H54 (cell line): Measurements from ENCODE around the gene ITGA6.

ENCODE experiments used
- DNase-seq: peaks from one replicate; pipeline ENCODE4 v3.0.0; 2011; ENCODE audit warnings: low spot score, mixed read lengths; ENCODE audit not compliant: insufficient read length
- FAIRE-seq: peaks from 3 replicates; lab custom pipeline; 2011; peaks lifted over from hg19 to GRCh38; lab: Jason Lieb, UNC
- POLR2A ChIP-seq: IDR thresholded peaks from 2 replicates; pipeline ENCODE4 v1.6.1; 2011; ENCODE audit warnings: low read depth, mild to moderate bottlenecking, low read length

The ITGA6 gene

GRCh38 chr2:172428832-172429210, 1.4 kb downstream of the ITGA6 start:
- FAIRE-seq = no peak
- DNase-seq = no peak
- TF ChIP-seq POLR2A = no peak

- TF ChIP-seq POLR2A = no peak
- DNase-seq = no peak
- FAIRE-seq = no peak
These were observed 2.0 kb downstream of the ITGA6 start for GRCh38 chr2:172429301-172429968.

GRCh38 chr2:172430027-172430426, 2.6 kb downstream of the ITGA6 start:
- DNase-seq (no peak), FAIRE-seq (no peak)
- TF ChIP-seq POLR2A = no peak

GRCh38 chr2:172430678-172431077, 3.3 kb downstream of the ITGA6 start:
- FAIRE-seq (no peak), DNase-seq (no peak)
- TF ChIP-seq POLR2A = no peak

- no peak for DNase-seq
- no peak for FAIRE-seq
- no peak for TF ChIP-seq POLR2A
These were observed 4.1 kb downstream of the ITGA6 start for GRCh38 chr2:172431463-172431862.

- no peak for FAIRE-seq
- TF ChIP-seq POLR2A = no peak
- no peak for DNase-seq
These were observed 4.6 kb downstream of the ITGA6 start for GRCh38 chr2:172431993-172432392.

GRCh38 chr2:172433144-172433543, 5.8 kb downstream of the ITGA6 start:
- no peak for DNase-seq
- FAIRE-seq = no peak
- no peak for TF ChIP-seq POLR2A

- no peak for FAIRE-seq
These were observed 7.6 kb downstream of the ITGA6 start for GRCh38 chr2:172434821-172435605.

GRCh38 chr2:172435606-172435911, 8.2 kb downstream of the ITGA6 start:
- FAIRE-seq = no peak

More at GRCh38 chr2:172434821-172435605, 7.6 kb downstream of the ITGA6 start:
- no peak for DNase-seq
- TF ChIP-seq POLR2A = no peak

GRCh38 chr2:172436889-172437288, 9.5 kb downstream of the ITGA6 start:
- DNase-seq (no peak), FAIRE-seq (no peak)
- TF ChIP-seq POLR2A = no peak

More at GRCh38 chr2:172435606-172435911, 8.2 kb downstream of the ITGA6 start:
- TF ChIP-seq POLR2A = no peak
- no peak for DNase-seq

- no peak for TF ChIP-seq POLR2A
- DNase-seq = no peak
- no peak for FAIRE-seq
These were observed 10.3 kb downstream of the ITGA6 start for GRCh38 chr2:172437419-172438341.

- FAIRE-seq = peak; percentile 86
- DNase-seq = peak; percentile 69
- TF ChIP-seq POLR2A = no peak
These were observed 11.5 kb downstream of the ITGA6 start for GRCh38 chr2:172438741-172439508.

- DNase-seq (no peak), FAIRE-seq (peak; percentile 33)
- TF ChIP-seq POLR2A = no peak
These were observed 12.1 kb downstream of the ITGA6 start for GRCh38 chr2:172439509-172439860.
